ENCODE results near the gene LAMTOR3. TPM values are rescaled to one million over a fixed set of nuclear protein-coding genes. Genes with fewer than 3 reads are reported as not detected.

Gene LAMTOR3
- total and polyA plus RNA-seq, 2 experiments from 2014 or later: 40.8 to 64.5 TPM

Other genes starting within 250 kb of the LAMTOR3 start
- gene C4orf54, start 236.6 kb downstream of the LAMTOR3 start, total RNA-seq (2014; rRNA removed; shearing (Covaris generic)): not detected in 2 replicates
- gene C4orf54, start 236.6 kb downstream of the LAMTOR3 start, polyA plus RNA-seq (2016; fragmentation: Nextera tagmentation; extraction: Ambion mirVana): 0.03 TPM in 1 of 2 replicates, not detected in the other
- not detected in 2 replicates for gene DAPP1, start 77.6 kb downstream of the LAMTOR3 start, total RNA-seq (2014; rRNA removed; shearing (Covaris generic))
- not detected in 2 replicates for gene DAPP1, start 77.6 kb downstream of the LAMTOR3 start, polyA plus RNA-seq (2016; fragmentation: Nextera tagmentation; extraction: Ambion mirVana)
- 24.9 and 26.7 TPM in 2 replicates for gene DNAJB14, start 52.2 kb upstream of the LAMTOR3 start, total RNA-seq (2014; rRNA removed; shearing (Covaris generic))
- gene DNAJB14, start 52.2 kb upstream of the LAMTOR3 start, polyA plus RNA-seq (2016; fragmentation: Nextera tagmentation; extraction: Ambion mirVana): 27.3 and 29.3 TPM in 2 replicates
- gene H2AZ1, start 55.8 kb upstream of the LAMTOR3 start, total RNA-seq (2014; rRNA removed; shearing (Covaris generic)): 585 and 802 TPM in 2 replicates
- gene H2AZ1, start 55.8 kb upstream of the LAMTOR3 start, polyA plus RNA-seq (2016; fragmentation: Nextera tagmentation; extraction: Ambion mirVana): 1,933 and 1,942 TPM in 2 replicates

Data from GM23338 (cell line).